Ammon's horn (tissue), 1 donor: ENCODE measurements around the gene AGAP6.
A peak's percentile ranks its signal among the peaks of the same experiment; 100 is the strongest.
"Not testable (repeated sequence)": the region's sequence is repeated elsewhere in the genome, so short reads cannot be mapped to it uniquely, and the experiment has no call there.

Source experiments
- DNase-seq: peaks from one replicate; pipeline ENCODE4 v3.0.0-alpha.2; 2016; ENCODE audit warnings: low spot score

Gene AGAP6

GRCh38 chr10:49988376-49988775 lies at the start of gene AGAP6:
Gene AGAP6 (plus strand): TSS chr10:49988406. CDS start chr10:49988716, 310 bp downstream.
- DNase-seq: not testable (repeated sequence)

DNA sequence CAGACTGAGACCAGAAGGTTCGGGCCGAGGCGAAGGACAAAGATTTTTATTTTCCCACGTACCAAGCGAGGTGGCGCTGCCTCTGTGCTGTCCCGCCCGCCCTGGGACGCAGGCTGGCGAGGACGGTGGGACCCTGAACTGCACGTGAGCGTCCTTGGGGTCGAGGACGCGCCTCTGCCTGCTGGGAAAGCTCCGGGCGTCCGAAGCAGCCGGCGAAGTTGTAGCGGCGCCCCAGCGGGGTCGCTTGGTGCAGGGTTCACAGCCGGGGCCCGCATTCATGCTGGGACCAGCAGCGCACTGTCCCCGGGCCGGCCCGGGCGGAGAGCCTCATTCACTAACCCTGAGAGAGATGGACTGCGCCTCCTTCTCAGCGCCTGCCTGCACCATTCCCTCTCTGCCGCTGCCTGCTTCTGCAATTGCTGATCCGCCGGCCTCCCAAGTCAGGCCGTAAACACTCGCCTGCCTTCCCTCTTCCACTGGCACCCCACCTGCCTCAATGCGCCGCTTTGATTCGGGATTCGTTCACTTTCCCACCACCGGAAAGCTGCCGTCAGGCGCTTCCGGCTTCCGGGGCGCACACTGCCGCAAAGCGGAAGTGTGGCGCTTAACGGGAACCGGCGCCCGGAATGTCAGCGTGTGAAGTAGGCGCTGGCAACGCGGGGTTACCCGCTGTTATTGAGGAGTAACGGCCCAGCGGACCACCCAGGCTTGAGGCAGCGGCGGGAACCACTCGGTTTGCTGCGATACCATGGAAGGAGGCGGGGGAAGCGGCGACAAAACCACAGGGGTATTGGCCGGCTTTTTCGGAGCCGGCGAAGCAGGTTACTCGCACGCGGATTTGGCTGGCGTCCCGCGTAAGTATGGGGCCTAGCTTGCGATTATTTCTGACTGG lies 46.5 kb upstream of the AGAP6 start, which contains the start of the genes PARG and TIMM23B:
Gene PARG (minus strand): TSS at position 581 of the 892 bp plus-strand sequence. CDS start 302 bp downstream, at position 279.
Gene TIMM23B (plus strand): TSS at position 607 of the 892 bp plus-strand sequence. CDS start 142 bp downstream, at position 749.
- peak; percentile 74 for DNase-seq

DNA sequence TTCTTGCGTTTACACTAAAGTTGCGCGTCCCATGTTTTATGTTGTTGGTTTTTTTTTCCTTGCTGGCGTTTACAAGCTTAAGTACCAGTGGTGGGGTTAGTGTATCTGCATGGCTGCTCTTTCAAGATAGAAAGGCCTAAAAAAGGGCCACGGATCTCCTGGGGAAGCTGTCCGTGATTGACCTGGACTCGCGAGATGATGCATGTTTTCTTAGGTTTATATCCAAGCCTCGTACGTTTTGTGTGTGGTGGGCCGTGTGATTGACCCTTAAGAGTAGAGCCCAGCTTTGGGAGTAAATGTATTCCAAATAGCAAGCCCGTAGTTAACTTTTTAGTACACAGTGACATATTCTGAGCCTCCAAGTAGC lies 45.9 kb upstream of the AGAP6 start:
- not testable (repeated sequence) for DNase-seq

- DNase-seq: not testable (repeated sequence)
Observed at GRCh38 chr10:49943607-49944006, 44.6 kb upstream of the AGAP6 start.

DNA sequence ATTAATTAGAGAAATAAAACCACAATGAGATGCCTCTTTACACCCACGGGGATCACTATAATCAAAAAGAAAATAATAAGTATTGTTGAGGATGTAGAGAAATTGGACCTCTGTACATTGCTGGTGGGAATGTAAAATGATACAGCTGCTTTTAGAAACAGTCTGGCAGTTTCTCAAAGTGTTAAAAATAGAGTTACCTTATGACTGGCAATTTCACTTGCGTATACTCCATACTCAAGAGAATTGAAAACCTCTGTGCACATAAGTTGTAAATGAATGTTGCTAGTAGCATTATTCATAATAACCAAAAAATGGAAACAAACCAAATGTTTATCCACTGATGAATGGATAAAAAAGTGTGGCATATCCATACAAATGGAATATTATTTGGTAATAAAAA lies 40.1 kb upstream of the AGAP6 start:
- not testable (repeated sequence) for DNase-seq

- not testable (repeated sequence) for DNase-seq
Observed at GRCh38 chr10:49948737-49949136, 39.5 kb upstream of the AGAP6 start.

- DNase-seq: not testable (repeated sequence)
Observed at GRCh38 chr10:49952006-49952405, 36.2 kb upstream of the AGAP6 start.

GRCh38 chr10:49953122-49953521 lies 35.1 kb upstream of the AGAP6 start:
- DNase-seq: not testable (repeated sequence)

DNA sequence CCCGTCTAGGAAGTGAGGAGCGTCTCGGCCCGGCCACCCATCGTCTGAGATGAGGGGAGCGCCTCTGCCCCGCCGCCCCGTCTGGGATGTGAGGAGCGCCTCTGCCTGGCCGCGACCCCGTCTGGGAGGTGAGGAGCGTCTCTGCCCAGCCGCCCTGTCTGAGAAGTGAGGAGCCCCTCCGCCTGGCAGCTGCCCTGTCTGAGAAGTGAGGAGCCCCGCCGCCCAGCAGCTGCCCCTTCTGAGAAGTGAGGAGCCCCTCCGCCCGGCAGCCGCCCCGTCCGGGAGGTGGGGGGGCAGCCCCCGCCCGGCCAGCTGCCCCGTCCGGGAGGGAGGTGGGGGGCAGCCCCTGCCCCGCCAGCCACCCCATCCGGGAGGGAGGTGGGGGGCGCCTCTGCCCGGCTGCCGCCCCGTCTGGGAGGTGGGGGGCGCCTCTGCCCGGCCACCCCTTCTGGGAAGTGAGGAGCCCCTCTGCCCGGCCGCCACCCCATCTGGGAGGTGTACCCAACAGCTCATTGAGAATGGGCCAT lies 17.8 kb upstream of the AGAP6 start:
- DNase-seq: not testable (repeated sequence)

DNA sequence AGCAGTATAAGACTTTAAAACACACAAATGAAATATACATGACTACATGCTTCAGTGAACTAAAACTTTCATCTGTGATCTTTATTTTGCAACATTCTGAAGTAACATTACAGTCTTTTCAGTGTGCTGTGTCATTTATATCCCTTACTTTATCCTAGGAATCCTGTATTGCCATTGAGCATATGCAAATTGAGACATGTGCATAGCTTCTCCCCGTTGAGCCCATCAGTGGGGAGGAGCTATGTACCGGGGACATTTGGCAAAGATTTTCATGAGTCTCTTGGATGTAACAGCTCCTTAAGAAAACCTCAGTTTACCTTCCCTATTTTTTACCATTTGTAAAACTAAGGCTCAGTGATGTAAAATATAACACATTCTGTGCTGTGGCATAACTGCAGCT lies 16.7 kb upstream of the AGAP6 start:
- DNase-seq: not testable (repeated sequence)

DNA sequence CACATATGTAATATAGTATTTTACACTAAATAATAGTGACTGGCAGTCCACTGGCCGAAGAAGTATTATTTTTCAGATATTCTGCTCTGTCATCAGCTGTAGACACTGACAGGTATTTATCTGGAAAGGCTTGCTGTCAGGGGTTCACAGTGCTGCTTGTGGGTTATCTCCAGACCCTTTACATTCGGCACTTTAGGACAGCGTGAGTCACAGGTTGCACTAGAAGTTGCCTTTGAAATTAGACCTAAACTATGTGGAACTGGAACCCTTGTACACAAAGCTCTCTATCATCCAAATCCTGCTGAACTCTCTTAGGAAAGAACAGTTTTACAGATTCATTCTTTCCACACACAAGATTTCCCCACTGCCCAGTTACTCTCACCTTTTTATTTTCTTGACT lies 16.1 kb upstream of the AGAP6 start:
- DNase-seq: not testable (repeated sequence)

DNA sequence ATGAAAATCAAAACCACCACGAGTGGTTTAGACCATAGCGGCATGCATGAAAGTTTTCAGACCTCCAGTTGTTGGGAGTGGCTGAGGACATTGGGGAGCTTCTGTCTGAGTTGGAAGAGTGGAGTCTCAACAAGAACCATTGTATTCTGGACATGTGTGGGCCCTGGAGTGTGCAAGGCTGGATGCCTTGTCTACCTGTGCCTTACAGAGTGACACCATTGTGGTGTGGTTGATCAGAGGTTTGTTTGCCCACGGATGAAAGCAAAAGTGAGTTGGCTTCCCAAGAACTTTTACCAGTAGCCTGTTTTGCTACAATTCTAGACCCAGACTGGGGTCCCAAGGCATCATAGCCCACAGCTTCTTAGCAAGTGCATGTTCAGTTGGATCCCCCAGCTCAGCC lies 10.4 kb upstream of the AGAP6 start:
- not testable (repeated sequence) for DNase-seq

DNA sequence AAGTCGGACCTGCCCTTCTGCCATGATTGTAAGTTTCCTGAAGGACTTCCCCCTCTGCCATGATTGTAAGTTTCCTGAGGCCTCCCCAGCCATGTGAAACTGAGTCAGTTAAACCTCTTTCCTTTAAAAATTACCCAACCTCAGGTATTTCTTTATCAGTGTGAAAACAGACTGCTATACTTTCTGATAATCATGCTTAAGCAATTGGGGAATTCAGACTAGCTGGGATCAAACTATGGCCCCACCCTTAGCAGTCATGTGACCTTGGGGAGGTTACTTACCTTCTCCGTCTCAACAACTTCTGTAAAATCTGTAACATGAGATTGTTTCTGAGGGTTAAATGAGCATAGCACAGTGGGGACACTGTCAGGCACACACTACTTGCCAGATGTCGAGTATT lies 999 bp upstream of the AGAP6 start:
- DNase-seq: not testable (repeated sequence)

DNA sequence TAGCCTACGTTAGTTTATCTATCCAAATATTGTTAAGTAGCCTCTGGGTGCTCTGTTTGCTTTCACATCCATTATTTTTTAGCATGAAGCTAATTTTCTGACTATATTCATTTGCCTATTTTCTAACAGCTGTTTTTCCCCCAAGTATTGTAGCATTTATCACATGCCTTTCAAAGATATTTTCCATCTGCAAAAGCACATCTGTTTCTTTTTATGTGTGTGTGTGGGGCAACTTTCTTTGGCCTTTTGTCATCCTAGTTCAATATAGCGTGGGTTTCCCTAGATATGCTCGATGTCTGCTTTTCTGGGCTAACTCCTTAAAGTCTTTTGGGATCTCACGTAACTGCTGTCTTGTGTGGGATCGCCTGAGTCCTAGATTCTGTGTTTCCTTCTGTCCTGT lies 7.1 kb downstream of the AGAP6 start:
- not testable (repeated sequence) for DNase-seq

DNA sequence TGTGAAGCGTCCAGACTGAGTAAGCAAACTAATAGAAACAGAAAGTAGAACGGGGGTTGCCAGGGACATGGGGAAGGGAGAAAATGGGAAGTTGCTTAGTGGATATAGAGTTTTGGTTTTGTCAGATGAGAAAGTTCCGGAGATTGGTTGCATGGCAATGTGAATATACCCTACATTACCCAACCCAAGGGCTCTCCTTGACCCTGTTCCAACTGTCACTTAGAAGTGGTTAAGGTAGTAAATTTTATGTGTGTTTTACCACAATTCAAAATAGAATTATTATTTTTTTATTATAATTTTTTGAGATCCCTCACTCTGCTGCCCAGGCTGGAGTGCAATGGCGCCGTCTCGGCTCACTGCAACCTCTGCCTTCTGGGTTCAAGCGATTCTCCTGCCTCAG lies 25.8 kb downstream of the AGAP6 start:
- DNase-seq: not testable (repeated sequence)

DNA sequence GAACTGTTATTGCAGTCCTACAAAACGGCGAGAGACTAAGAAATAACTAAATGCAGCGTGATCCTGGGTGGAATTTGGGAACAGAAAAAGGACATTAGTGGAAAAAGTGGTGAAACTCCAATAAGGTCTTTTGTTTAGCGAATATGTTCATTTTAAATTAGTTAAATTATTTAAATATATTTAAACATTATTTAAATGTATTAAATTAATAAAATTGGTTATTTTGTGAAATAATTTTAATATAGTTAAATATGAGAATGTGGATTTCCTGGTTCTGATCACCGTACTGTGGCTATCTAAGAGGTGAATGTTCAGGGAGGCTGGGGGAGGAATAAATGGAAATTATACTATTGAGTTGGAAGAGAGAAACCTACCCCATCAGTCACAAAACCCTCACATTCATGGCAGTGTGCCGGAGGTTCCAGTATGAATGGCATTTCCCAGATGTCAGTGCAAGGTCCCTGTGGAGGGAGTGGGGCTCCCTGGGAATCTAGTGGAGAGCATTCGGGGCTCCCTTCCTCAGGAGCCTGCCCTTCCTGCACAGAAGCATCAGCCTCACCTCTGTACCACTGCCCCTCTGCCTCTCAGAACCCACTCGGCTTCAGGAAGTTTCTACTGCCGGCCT lies 27.5 kb downstream of the AGAP6 start:
- DNase-seq: not testable (repeated sequence)

DNA sequence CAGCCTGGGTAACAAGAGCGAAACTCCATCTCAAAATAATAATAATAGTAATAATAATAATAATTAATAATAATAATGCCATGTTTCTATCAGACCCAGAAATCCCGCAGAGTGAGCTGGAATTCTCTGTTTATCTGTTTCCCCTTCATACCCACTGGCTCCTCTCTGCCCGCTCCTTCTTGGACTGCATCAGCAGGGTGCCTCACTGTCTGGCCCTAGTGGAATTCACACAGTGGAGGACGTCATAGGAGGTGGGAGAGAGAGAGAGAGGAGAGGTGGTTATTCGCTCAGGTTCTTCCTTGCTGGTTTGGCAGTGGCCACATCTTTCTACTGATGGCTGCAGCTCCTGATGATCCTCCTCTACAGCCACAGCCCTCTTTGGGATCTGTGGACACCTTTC lies 28.7 kb downstream of the AGAP6 start:
- not testable (repeated sequence) for DNase-seq

GRCh38 chr10:50017646-50018045 lies 29.4 kb downstream of the AGAP6 start:
- DNase-seq: not testable (repeated sequence)

DNA sequence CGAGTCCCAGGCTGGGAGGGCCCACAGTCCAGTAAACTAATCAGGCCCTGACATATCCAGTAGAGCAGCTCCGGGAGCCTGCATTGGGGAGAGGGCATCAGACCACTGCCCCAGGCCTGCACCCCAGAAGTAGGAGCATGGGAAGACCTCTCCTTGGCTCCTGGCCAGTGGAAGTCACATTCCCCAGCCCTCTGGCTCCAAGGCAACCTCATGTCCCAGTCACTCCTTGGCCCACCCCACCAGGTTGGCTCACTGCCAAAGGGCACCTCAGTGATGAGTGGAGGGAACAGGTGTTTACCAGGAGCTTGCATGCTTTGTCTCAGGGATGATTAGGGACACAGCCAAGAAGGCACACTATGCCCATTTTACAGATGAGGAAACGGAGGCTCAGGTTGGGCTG lies 31.1 kb downstream of the AGAP6 start:
- not testable (repeated sequence) for DNase-seq

DNA sequence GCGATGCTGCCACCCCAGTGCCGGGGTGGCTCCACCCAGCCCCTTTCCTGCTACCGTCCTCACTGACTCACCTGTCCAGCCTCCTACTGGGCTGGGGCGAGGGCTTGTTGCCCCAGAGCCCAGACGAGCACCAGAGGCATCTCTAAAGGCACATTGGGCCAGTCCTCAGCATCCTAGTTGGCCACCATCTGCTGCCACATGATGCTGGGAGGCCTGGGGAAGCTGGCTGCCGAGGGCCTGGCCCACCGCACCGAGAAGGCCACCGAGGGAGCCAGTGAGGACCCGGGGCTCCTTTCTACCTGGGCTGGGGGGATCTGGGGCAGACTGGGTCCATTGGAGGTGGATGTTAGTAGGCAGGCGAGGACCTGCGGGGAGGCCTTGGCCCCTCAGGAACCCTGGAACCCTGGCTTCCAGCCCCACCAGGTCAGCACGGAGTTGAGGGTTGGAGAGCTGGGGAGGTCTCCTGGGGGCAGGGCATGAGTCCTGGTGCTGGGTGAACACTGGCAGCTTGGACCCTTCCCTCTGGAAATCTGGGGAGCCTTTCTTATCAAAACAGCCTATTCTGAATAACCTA lies 32.3 kb downstream of the AGAP6 start:
- not testable (repeated sequence) for DNase-seq

DNA sequence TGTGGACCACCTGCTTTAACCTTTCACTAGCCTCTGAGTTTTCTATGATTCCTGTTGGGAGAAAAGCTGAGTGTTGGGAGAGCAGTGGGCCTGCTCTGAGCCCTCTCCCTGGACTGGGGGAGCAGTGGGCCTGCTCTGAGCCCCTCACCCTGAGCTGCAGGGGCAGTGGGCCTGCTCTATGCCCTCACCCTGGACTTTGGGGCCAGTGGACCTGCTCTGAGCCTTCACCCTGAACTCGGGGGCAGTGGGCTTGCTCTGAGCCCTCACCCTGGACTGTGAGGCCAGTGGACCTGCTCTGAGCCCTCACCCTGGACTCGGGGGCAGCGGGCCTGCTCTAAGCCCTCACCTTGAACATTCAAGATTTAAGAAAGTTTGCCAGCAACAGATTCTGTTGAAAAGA lies 33.4 kb downstream of the AGAP6 start:
- DNase-seq: no peak

DNA sequence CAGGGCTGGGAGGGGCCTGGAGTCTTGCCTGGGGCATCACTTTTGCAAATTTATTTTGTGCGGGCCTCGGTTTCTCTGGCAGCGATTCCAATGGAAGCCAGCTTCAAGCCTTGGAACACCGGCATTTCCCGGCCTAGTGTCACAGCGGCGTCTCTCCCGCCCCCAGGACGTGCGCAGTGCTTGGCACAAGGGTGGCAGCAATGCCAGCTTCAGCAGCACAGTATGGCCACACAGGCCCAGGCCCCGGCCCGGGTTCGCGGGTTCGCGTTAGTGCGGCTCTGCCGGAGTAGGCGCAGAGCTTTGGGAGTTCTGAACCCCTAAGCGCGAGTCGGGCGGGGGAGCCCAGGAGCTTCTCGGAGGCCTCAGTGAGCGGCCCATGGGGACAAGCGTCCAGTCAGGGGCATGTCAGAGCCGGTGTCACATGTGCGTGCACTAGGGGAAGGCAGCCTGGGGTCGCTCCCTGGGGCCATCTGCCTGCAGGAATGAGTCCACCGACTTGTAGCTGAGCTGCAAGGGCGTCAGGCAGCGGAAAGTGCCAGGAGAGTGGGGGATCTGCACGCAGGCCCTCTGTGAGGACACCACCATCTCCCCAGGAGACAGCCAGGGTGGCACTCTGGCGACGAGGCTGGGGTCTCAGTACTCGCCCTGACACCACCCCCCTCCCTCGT lies 36.6 kb downstream of the AGAP6 start:
- not testable (repeated sequence) for DNase-seq
